NCI-H2227 treated with DMSO at 0.1 percent for 48 hours (cell line): Measurements from ENCODE around the gene PTRH2.
"Not testable (repeated sequence)": the region's sequence is repeated elsewhere in the genome, so short reads cannot be mapped to it uniquely, and the experiment has no call there.

ENCODE experiments used
- DNase-seq: peaks from one replicate; lab custom pipeline; 2025; lab: John Stamatoyannopoulos, UW

Gene PTRH2

DNA sequence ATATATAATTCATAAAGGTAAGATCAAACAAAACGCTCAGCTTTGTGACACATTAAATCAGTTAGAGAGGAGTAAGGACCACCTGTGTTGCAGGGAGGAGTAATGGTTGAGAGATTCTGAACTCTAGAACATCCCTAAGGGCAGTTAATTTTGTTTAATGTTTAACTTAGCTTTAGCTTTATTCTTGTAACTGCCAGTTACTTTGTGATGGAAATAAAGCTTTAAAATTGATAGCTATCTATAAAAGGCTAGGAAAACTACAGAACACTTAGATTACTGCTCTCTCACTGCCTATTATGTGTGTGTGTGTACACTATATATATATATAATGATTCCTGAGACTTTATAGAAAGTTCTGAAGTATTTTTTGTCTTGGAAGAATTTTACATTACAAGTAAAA, 37.8 kb downstream of the PTRH2 start:
- DNase-seq: no peak

DNA sequence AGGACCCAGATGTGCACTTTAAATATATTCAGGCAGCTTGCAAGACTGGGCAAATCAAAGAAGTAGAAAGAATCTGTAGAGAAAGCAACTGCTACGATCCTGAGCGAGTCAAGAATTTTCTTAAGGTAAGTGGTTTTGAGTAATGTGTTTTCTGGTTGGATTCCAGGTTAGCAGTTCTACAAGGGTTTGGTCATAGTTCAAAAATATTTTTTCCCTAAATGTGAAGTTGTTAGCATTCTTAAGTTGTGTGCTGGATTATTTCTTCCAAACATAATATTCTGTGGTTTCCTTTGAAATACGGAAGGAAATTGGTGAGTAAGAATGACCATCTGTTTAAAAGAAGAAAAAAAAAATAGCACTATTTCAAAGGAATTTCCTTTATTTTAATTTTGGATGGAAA, 38.4 kb downstream of the PTRH2 start:
- no peak for DNase-seq

DNA sequence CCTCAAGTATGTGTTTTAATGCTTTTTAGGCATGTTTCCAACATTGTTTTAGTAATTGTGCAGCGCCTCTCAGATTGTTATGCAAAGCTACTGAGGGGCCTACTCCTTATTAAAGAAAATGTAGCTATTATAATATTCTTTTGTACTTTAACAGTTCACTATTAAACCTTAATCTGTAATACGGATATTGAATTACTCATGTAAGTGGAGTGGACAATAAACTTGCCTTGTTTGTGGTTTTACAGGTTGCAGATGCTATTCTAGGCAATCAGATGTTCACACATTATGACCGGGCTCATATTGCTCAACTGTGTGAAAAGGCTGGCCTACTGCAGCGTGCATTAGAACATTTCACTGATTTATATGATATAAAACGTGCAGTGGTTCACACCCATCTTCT, 41.0 kb downstream of the PTRH2 start:
- no peak for DNase-seq

DNA sequence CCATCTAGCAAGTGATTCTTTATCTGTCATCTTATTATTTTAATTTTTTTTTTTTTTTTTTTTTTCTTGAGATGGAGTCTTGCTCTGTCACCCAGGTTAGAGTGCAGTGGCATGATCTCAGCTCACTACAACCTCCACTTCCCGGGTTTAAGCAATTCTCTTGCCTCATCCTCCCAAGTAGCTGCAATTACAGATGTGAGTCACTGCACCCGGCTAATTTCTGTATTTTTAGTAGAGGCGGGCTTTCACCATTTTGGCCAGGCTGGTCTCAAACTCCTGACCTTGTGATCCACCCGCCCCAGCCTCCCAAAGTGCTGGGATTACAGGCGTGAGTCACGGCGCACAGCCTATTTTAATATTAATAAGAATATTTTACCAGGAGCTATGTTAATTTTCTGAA, 50.6 kb downstream of the PTRH2 start:
- DNase-seq: not testable (repeated sequence)

GRCh38 chr17:59652119-59652518, 55.1 kb downstream of the PTRH2 start:
- DNase-seq: no peak

DNA sequence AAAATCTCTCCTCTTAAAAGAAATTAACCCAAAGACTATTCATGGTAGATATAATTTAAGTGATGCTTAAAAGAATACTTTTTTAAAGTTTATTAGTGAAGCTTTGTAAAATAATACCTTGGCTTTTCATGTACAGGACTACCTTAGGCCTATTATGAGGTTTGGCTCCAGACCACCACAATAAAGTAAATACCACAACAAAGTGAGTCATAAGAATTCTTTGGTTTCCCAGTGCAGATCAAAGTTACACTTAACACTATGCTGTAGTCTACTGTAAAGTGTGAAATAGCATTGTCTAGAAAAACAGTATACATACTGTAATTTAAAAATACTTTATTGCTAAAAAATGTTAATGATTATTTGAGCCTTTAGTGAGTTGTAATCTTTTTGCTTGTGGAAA, 55.9 kb downstream of the PTRH2 start:
- DNase-seq: no peak

- DNase-seq: no peak
Observed at GRCh38 chr17:59650642-59651041, 56.6 kb downstream of the PTRH2 start.

- no peak for DNase-seq
Observed at GRCh38 chr17:59649886-59650285, 57.3 kb downstream of the PTRH2 start.
